Fibroblast of gingiva (primary cell): ENCODE data around the gene UBE2H.
"Not testable (repeated sequence)": the region's sequence is repeated elsewhere in the genome, so short reads cannot be mapped to it uniquely, and the experiment has no call there.

ENCODE experiments used
- DNase-seq: peaks from one replicate; pipeline ENCODE4 v3.0.0-alpha.2; 2011; ENCODE audit warnings: low read depth

The UBE2H gene

GRCh38 chr7:129823143-129823542 lies 129.6 kb downstream of the UBE2H start:
- DNase-seq, result not testable (repeated sequence)

GRCh38 chr7:129821476-129821875 lies 131.3 kb downstream of the UBE2H start:
- no peak for DNase-seq

GRCh38 chr7:129816742-129817141 lies 136.0 kb downstream of the UBE2H start:
- DNase-seq, result no peak

- no peak for DNase-seq
These were observed 144.9 kb downstream of the UBE2H start for GRCh38 chr7:129807863-129808262.

- DNase-seq, result no peak
These were observed 147.7 kb downstream of the UBE2H start for GRCh38 chr7:129804890-129805719.

- no peak for DNase-seq
These were observed 148.5 kb downstream of the UBE2H start for GRCh38 chr7:129804111-129804889.

GRCh38 chr7:129803546-129804081 lies 149.1 kb downstream of the UBE2H start:
- DNase-seq, result no peak

- DNase-seq, result no peak
These were observed 150.9 kb downstream of the UBE2H start for GRCh38 chr7:129801882-129802281.

- no peak for DNase-seq
These were observed 151.9 kb downstream of the UBE2H start for GRCh38 chr7:129800901-129801300.

- no peak for DNase-seq
These were observed 153.3 kb downstream of the UBE2H start for GRCh38 chr7:129799350-129799955.

GRCh38 chr7:129798616-129799349 lies 154.0 kb downstream of the UBE2H start:
- DNase-seq, result no peak

GRCh38 chr7:129797214-129797789 lies 155.5 kb downstream of the UBE2H start:
- no peak for DNase-seq

GRCh38 chr7:129796186-129796775 lies 156.5 kb downstream of the UBE2H start:
- no peak for DNase-seq

- not testable (repeated sequence) for DNase-seq
These were observed 158.3 kb downstream of the UBE2H start for GRCh38 chr7:129794461-129794860.

- DNase-seq, result no peak
These were observed 159.1 kb downstream of the UBE2H start for GRCh38 chr7:129793506-129794310.

GRCh38 chr7:129792721-129793120 lies 160.0 kb downstream of the UBE2H start:
- DNase-seq, result no peak

GRCh38 chr7:129790136-129790535 lies 162.6 kb downstream of the UBE2H start:
- DNase-seq, result no peak

GRCh38 chr7:129789652-129790051 lies 163.1 kb downstream of the UBE2H start:
- no peak for DNase-seq

GRCh38 chr7:129789000-129789399 lies 163.8 kb downstream of the UBE2H start:
- no peak for DNase-seq
